ENCODE results near the gene FOXN3.

DNA sequence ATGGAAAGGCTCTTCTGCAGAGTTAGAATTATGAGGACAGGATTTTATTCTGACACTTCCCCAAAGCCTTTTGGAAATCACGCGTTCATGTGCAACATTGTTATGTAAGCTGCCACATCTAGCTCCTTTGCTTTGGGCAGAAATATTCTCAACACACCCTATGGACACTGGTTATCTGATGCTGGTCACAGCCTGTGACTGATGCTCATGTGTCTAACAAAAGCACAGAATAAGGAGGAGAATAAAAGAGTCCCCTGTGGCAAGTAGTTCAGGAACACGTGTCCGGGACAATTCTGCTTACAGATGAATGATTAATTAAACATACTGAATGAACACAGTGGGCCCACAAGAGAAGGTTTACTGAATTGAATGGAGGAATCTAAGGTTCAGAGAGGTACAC is 22.1 kb downstream of the FOXN3 start:
- TF ChIP-seq YY1 (IDR thresholded peaks at IDR 0.05; ENCODE audit: insufficient read depth, insufficient read length) (no peak), ZNF274 (IDR thresholded peaks at IDR 0.05; ENCODE audit: low read depth, low read length) (no peak)

Data from NT2/D1 (cell line).